ENCODE results near the gene SMAP2.

Gene SMAP2

DNA sequence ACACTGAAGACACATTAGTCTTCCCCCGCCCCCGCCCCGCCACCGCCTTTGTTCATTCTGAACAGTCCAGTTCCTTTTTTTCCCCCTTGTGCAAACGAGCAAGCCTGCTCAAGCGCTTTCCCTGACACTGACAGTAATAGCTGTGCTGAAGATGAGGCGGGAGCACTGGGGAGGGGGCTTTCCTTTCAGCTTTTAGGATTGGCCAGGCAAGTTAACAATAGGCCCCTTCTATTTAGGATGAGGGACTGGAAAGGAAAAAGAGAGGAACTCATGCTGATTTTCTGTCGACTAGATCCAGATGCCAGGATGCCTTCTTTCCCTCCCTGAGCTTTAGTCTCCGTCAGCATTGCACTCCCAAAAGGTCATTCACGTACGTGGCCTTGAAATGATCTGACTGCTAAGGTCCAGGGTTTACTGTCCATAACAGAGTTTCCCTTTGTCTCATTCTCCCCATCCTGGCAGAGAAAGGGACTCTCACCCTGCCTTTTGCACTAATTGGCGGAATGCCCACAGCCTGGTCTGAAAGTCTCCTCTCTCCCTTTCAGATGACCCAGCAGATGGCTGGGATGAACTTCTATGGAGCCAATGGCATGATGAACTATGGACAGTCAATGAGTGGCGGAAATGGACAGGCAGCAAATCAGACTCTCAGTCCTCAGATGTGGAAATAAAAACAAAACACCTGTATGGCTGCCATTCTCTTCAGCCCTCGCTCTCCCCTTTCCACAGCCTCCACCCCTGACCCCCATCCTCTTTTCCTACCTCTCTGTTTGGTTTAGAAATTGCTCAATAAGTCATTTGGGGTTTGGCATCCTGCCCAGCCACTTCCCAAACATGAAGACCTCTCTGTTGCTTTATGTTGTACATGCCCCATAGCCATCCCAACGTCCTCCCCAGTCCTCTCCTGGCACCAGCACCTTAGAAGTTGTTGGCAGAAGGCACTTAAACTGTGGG is 48.2 kb downstream of the SMAP2 start:
- no peak for DNase-seq (ENCODE audit: low spot score)

DNA sequence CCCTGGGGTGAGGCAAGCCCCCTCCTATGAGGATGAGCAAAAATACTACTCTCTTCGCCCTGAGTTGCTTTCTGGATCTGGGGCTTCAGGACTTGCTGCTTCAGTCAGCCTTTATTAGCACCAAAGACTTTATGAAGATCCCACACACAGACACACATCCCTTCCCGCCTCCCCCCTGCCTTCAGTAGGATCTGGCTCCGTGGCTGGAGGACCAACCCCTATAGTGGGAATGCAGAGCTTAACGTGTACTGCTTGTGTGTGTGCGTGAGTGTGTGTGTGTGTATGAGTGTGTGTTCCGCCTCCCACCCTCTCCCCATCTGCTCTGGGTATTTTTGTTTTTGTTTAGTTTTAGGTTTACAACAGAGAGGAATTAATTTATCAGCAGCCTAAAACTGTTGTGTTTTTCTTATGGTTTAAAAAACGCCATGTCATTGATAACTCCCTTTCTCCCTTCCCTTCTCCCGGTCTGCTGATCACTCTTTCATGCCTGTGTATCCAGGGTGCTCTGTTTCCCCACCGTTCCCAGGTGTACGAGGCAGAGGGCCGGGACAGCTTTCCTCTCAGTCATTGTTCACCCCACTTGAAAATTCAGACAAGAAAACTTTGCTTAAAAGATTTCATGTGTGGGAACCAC is 49.2 kb downstream of the SMAP2 start:
- no peak for DNase-seq (ENCODE audit: low spot score)

DNA sequence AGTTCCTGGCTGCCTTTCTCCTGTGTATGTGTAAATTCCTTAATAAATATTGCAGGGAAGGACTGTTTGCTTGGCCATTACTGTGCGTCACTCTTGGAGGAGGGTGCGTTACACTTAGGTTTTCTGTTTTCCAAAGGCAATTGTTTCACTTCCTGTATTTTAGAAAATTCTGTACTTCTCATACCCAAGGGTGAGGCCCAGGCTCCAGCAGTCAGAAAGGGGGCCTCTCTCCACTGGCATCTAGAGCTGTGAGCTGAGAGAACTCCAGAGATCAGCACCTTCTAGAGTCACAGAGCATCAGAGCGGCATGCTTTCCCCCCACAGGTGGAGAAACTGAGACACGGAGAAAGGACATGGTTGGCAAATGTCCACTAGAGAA is 49.7 kb downstream of the SMAP2 start:
- no peak for DNase-seq (ENCODE audit: low spot score)

DNA sequence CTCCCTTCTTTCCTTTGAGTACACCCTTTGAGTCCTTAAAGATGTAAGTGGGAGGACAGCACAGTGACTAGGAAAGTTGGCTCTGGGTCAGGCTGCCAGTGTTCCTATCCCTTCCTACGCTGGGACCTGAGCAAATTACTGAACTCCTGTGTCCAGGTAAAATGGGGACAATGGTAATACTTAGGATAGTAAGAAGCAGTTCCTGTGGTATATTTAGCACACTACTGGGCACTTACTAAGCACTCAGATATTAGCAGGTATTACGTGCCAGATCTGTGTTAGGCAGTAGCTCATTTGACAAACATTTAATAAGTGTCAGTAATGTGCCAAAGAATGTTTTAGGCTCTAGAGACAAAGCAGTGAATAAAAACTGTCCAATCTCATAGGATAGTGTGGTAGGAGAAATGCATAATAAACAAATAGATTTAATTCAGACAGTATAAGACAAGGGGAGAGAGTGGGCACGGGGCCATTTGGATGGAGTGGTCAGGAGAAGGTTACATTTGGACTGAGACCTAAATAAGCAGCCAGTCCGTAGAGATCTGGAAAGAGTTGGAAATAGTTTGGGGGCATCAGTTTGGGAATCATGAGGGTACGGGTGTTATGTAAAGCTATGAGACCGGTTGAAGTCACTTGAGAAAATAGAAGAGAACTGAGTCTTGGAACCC is 50.6 kb downstream of the SMAP2 start:
- DNase-seq (ENCODE audit: low spot score) = no peak

DNA sequence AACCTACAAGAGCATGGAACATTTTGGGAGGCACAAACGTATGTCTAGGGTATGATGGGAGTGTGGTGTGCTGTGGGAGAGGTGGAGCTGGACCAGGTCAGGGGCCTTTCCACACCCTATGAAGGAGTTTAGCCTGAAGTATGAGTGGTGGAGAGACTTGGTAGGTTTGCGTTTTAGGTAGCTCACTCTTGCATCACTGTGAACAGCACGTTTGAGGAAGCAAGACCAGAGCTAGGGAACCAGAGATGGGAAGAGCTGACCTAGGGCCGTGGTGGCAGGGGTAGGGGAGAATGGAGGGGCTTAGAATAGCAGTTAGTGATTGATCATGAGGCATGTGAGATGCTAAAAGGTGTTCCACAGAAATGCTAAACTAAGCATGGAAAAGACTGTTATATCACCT is 51.7 kb downstream of the SMAP2 start:
- DNase-seq (ENCODE audit: low spot score) = no peak

DNA sequence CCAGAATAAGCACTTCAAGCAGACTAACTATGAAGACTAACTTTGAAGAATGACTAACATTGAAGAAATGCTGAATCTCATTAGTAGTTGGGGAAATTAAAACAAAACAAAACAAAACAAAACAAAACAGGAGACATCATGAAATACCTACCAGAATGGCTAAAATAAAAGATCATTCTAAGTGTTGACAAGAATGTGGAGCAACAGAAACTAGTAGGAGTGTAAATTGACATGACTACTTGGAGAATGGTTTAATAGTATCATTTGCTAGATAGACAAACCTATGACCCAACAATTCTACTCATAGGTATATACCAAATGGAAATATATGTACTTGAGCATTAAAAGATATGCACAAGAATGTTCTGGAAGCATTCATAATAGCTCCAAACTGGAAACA is 57.9 kb downstream of the SMAP2 start:
- no peak for DNase-seq (ENCODE audit: low spot score)

DNA sequence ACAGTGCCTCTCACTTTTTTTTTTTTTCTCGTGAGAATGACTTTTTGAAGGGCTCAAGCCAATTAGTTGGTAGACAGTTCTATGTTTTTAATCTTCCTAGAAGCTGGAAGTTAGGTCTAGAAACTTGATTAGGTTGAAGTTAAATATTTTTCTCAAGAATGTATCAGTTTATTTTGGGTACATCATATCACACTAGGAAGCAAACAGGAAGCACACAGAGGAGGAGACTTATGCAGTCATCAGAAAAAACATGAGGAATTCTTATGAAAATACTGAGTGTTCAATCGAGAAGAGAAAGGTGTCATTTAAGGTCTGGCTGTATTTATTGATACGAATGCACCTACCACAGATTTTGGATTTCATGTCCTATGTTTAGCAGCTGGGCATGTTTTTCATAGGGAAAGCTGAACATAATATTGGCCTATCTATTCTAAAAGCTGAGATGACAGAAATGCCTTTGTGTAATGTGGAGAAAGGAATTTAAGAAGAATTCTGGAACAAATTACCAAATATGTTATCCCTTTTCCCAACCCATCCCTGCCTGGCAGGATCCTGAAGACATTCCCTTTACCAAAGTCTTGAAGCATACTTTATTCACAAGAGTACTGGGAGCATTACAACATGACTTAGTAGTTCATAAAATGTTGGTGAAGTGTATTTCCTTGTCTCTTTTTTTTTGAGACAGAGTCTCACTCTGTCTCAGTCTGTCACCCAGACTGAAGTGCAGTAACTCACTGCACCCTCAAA is 59.3 kb downstream of the SMAP2 start:
- DNase-seq (ENCODE audit: low spot score) = no peak

DNA sequence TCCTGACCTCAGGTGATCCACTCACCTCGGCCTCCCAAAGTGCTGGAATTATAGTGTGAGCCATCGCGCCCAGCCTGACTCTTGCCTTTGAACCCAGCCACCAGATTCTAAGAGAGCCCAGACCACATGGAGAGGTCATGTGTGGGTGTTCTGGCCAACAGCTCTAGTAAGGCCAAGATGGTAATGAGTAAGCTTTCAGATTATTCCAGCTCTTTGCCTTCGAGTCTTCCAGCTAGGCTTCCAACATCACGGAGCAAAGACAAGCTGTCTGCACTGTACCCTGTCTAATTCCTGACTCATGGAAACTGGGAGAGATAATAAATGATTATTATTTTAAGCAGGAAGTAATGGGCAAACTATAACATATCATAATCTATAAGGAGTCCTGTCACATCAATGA is 61.9 kb downstream of the SMAP2 start:
- DNase-seq (ENCODE audit: low spot score) = no peak

DNA sequence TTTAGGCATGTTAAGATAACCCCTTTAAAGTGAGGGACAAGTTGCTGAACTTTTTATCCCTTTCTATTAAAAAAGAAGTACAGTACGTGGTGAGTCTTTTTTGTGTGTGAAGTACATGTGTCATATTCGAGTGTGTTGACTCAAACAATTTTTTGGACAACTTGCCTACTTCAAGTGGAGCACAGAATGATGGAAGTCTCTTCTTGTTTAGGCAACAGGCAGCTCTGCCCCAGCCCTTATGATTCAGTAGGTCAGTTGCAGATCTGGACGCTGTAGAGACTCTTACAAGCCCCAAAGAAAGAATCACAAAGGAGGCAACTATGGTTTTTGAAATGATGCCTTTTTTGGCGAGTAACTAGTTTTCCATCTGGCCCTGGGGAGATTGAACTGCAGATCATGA is 62.3 kb downstream of the SMAP2 start:
- DNase-seq (ENCODE audit: low spot score) = no peak

DNA sequence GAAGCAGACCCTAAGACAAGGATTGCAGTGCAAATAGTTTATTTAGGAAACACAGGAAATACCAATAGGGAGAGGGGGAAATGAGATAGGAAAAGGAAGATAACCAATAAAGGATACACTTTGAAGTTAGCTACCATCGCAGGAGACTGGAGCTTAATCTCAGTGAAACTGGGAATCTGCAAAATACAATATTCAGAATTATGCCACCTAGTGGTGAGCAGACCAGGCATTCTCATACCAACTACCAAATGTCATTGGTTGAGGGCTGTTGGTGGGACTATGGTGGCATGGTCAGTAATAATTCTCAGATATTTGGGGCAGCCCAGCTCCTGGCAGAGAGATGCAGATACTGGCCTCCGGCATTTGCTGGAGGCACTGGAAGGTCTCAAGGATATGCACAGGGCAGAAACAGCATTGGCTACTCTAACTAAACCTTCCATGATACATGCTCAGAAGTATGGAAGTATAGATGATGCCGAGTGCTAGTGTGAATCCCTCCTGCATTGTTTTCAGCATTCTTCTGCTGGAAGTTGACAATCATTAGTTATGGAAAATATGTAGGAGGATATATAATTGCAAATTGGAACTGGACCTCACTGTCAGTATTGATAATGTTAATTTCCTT is 65.0 kb downstream of the SMAP2 start:
- DNase-seq (ENCODE audit: low spot score) = peak; percentile 31

DNA sequence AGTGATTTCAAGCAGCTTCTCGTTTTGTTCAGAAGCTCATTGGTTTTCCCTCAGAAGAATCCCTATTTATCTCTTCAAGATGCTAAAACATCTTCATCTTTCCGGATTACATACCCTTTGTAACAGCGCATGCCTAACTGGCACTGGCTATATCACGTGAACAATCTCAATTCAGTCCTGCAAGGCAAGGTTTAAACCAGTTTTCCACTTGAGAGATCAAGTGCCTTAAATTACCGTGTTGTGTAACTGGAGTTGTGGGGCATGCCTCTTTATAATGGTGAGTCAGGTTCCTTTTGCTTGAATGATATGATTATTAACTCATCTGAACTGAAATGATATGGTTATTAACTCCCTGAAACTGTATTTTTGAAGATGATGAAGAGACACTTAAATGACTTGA is 65.7 kb downstream of the SMAP2 start:
- no peak for DNase-seq (ENCODE audit: low spot score)

DNA sequence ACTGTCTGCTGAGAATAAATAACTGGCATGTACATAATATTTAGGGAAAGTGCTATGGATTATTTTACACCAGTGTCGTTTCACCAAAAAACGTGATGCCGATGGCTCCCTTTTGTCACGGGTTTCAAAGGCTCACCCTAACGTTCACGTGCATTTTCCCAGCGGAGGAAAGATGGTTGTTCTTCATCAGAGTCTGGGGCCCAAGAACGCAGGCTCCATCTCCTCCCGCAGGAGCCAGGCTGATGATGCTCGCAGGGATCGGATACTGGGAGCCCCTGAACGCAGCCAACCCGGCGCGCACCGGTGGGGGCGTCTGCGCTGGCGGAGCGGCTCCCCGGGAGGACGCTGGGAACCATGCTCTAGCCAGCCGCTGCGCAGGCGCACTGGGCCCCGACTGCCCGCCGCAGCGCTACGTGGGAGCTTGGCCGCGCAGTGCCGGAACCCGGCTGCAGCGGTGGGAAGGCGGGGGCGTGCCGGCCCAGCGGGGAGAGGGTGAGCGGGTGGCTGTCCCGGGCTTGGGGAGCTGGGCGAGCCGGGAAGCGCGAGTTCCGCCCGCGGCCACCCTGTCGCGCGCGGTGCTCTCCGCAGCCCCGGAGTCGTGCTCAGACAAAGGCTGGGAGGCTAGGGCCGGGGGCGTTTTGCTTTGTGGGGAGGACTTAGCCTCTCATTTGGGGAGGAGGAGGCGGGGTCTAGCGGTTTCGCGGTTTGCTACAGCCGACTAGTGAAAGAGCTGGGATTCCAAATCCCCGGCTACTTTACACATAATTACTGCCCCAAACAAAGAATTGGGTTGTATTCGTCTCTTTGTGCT is 76.4 kb downstream of the SMAP2 start, which contains the start of gene ZFP69B:
TSS of gene ZFP69B (plus strand) at position 793 of the 811 bp plus-strand sequence. CDS start 486 bp downstream, outside the sequence.
- DNase-seq (ENCODE audit: low spot score) = peak; percentile 89

DNA sequence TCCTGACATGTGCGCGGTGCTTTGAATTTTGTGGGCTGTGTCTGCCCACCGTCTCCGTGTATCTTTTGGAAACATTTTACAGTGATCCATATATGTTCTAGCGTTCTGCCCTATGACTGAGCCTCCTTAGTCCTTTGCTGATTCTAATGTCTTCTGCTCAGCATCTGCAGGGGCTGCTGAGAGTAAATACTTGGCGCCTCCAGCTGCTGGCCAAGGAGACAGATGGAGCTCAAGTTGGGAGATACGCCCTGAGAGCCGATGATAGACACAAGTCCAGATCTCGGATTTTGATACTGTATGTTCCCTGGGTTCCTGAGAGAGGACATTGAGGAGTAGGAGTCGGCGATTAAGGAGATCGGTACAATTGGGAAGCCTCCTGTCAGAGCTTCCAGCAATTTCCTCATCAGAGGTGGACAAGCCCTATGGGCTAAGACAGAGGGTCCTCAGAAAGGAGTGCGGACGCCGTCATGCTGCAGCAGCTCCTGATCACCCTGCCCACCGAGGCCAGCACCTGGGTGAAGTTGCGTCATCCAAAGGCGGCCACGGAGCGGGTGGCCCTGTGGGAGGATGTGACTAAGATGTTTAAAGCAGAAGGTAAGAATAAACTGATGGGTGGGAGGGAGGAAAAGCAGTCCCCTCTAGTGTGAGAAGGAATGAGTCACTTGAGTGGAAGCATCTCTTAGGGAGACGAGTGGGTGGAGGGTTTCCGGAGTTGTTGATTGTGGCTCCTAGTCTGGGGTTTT is 77.1 kb downstream of the SMAP2 start:
- peak; percentile 36 for DNase-seq (ENCODE audit: low spot score)

DNA sequence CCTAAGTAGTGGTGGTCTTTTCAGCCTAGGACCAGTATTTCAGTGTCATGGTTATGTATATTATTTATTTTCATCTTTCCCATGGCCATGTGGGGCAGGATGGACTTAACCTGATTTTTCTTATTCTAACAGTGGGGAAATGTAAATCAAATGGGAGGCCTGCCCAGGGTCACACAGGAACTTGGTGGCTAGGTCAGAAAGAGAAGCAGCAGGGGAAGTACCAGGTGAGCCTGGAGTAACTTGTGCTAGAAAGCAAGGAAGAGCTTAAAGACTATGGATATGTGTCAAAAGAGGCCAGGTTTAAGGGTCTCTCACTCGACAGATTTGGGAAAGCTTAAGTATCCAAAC is 77.7 kb downstream of the SMAP2 start:
- DNase-seq (ENCODE audit: low spot score) = no peak

DNA sequence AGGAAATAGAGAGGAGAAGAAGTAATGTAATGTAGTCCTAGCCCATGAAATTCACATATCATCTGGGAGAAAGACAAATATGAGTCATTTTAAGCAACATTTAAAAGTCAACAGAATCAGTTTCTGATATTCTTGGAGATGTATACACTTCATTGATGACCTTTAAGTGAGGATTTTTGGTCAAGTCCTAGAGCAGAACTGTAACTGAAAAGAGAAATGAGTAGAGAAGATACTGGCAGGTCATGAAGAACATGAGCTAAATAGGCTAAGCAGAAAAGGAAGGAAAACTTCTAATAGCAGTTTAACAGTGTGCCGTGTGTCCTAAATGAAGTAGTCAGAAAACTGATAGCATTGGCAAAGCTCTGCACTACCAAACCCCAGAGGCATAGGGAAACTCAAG is 81.3 kb downstream of the SMAP2 start:
- no peak for DNase-seq (ENCODE audit: low spot score)

DNA sequence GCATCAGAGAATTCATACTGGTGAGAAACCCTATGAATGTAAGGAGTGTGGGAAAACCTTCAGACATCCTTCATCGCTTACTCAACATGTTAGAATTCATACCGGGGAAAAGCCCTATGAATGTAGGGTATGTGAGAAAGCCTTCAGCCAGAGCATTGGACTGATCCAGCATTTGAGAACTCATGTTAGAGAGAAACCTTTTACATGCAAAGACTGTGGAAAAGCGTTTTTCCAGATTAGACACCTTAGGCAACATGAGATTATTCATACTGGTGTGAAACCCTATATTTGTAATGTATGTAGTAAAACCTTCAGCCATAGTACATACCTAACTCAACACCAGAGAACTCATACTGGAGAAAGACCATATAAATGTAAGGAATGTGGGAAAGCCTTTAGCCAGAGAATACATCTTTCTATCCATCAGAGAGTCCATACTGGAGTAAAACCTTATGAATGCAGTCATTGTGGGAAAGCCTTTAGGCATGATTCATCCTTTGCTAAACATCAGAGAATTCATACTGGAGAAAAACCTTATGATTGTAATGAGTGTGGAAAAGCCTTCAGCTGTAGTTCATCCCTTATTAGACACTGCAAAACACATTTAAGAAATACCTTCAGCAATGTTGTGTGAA is 89.5 kb downstream of the SMAP2 start:
- no peak for DNase-seq (ENCODE audit: low spot score)

DNA sequence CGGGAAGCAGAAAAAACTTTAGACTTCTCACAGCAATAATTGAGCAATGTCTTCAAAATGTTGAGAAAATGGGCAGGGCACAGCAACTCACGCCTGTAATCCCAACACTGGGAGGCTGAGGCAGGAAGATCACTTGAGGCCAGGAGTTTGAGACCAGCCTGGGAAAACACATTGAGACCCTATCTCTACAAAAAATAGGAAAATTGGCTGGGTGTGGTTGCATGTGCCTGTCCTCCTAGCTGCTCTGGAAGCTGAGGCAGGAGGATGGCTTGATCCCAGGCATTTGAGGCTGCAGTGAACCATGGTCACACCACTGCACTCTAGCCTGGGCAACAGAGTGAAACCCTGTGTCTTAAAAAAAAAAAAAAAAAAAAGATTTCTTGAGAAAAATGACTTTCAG is 95.8 kb downstream of the SMAP2 start:
- no peak for DNase-seq (ENCODE audit: low spot score)

All from kidney capillary endothelial cell (primary cell).